ENCODE data around the gene ZFP36. TPM values are rescaled to one million over a fixed set of nuclear protein-coding genes. Genes with fewer than 3 reads are reported as not detected.

ZFP36 gene
- total RNA-seq, 4 donors from 2014 or later, result 32.4 to 109 (median 62.4) TPM

GRCh38 chr19:39399668-39400050 is 7.0 kb upstream of the ZFP36 start:
- Histone ChIP-seq H3K27ac (peak overlapping the region; percentile 74 to 100 (median 99)), H3K36me3 (peaks cover 0 to 4% of the 10 kb centered on the region in 2 donors), H3K27me3 (no peaks in the 10 kb centered on the region), H3K4me3 (replicated peaks in 1 of 3) (no peak overlapping the region), H3K9me3 (no peaks in the 10 kb centered on the region), H3K4me1 (peaks cover 41 to 61% of the 10 kb centered on the region in 2 donors)
- no peak for DNase-seq
- TF ChIP-seq, protein P1, sequence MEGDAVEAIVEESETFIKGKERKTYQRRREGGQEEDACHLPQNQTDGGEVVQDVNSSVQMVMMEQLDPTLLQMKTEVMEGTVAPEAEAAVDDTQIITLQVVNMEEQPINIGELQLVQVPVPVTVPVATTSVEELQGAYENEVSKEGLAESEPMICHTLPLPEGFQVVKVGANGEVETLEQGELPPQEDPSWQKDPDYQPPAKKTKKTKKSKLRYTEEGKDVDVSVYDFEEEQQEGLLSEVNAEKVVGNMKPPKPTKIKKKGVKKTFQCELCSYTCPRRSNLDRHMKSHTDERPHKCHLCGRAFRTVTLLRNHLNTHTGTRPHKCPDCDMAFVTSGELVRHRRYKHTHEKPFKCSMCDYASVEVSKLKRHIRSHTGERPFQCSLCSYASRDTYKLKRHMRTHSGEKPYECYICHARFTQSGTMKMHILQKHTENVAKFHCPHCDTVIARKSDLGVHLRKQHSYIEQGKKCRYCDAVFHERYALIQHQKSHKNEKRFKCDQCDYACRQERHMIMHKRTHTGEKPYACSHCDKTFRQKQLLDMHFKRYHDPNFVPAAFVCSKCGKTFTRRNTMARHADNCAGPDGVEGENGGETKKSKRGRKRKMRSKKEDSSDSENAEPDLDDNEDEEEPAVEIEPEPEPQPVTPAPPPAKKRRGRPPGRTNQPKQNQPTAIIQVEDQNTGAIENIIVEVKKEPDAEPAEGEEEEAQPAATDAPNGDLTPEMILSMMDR (IDR thresholded peaks at IDR 0.05), result no peak
- TF ChIP-seq POLR2A (IDR thresholded peaks at IDR 0.05), result no peak
- WGBS, 2 donors, result 81 to 90% methylated on average over 4 of the region's 4 CpGs
- intact Hi-C loops (cut with DNase I), result no loop called here

DNA sequence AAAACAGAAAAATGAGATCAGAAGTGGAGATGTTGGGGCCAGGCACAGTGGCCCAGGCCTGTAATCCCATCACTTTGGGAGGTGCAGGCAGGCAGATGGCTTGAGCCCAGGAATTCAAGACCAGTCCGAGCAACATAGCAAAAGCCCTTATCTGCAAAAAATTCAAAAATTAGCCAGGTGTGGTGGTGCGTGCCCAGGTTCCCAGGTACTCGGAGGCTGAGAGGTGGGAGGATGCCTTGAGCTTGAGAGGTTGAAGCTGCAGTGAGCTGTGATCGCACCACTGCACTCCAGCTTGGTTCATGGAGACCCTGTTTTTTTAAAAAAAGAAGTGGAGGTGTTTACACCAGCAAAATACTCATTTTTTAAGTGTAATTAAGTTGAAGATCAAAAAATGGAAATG is 6.6 kb upstream of the ZFP36 start:
- intact Hi-C loops (cut with DNase I), result no loop called here
- H3K27ac ChIP-seq, result peak overlapping the region; percentile 74 to 100 (median 99)

GRCh38 chr19:39401070-39401548 is 5.5 kb upstream of the ZFP36 start:
- TF ChIP-seq POLR2A (IDR thresholded peaks at IDR 0.05), result no peak
- TF ChIP-seq, protein P1 (IDR thresholded peaks at IDR 0.05), result no peak
- Histone ChIP-seq H3K4me3 (replicated peaks in 1 of 3) (no peak overlapping the region), H3K9me3 (no peaks in the 10 kb centered on the region), H3K27me3 (no peaks in the 10 kb centered on the region), H3K4me1 (peaks cover 41 to 75% of the 10 kb centered on the region in 2 donors), H3K27ac (peak overlapping the region; percentile 99 to 100 (median 100)), H3K36me3 (no peaks in the 10 kb centered on the region)
- intact Hi-C loops (cut with DNase I), result no loop called here
- DNase-seq, result no peak
- 80 to 81% methylated on average over 4 of the region's 4 CpGs for WGBS, 2 donors

More for the DNA sequence above, 6.6 kb upstream of the ZFP36 start:
- H3K4me3 ChIP-seq (replicated peaks in 1 of 3), result no peak overlapping the region
- H3K4me1 ChIP-seq, result peaks cover 41 to 65% of the 10 kb centered on the region in 2 donors
- H3K9me3 ChIP-seq, result no peaks in the 10 kb centered on the region
- WGBS, 2 donors, result 25 to 38% methylated on average over 4 of the region's 4 CpGs
- peak; percentile 92 to 93 for DNase-seq
- TF ChIP-seq POLR2A (IDR thresholded peaks at IDR 0.05), result peak in 1 of 2 donors; percentile 28
- TF ChIP-seq, protein P1 (IDR thresholded peaks at IDR 0.05), result no peak
- no peaks in the 10 kb centered on the region for H3K27me3 ChIP-seq
- H3K36me3 ChIP-seq, result peaks cover 0 to 4% of the 10 kb centered on the region in 2 donors

DNA sequence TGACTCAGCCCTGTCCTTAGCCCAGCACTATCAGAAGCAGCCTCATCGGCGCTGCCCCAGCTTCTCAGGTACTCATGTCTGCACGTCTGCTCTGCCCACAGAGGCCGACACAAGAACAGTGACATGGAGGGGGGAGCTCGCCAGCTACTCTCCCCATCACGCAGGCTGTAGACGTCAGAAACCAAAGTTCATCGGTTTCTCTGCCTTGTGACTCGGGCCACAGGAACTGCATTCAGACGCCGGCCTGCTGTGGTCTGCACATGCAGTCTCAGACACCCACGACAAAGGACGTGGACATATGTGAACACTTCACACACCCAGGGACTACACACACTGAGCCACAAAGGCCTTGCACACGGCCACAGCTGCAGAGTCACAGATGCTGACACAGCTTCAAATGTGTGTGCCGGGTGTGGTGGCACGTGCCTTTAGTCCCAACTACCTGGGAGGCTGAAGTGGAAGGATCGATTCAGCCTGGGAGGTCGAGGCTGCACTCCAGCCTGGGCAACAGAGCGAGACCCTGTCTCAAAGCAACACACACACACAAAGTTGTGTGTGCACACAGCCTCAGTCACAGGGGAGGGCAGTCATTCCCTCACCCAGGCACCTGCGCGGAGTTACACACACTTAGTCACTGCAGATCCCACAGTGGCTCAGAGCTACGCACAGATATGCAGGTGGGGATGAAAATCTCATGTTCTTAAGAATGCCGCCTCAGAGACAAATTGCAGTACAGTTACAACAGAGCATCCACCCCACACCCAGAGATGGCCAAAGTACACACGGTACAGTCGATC is 4.9 kb upstream of the ZFP36 start:
- DNase-seq, result peak; percentile 35 to 45
- peak overlapping the region; percentile 99 to 100 (median 100) for H3K27ac ChIP-seq
- 64 to 74% methylated on average over 17 to 21 of the region's 25 CpGs for WGBS, 2 donors
- no peaks in the 10 kb centered on the region for H3K36me3 ChIP-seq
- H3K4me1 ChIP-seq, result peaks cover 41 to 75% of the 10 kb centered on the region in 2 donors
- peak in 1 of 2 donors; percentile 5 for TF ChIP-seq POLR2A (IDR thresholded peaks at IDR 0.05)
- TF ChIP-seq, protein P1 (IDR thresholded peaks at IDR 0.05), result no peak
- no peaks in the 10 kb centered on the region for H3K9me3 ChIP-seq
- H3K4me3 ChIP-seq (replicated peaks in 1 of 3), result no peak overlapping the region
- intact Hi-C loops (cut with DNase I), result no loop called here
- no peaks in the 10 kb centered on the region for H3K27me3 ChIP-seq
